HEK293T (cell line): ENCODE data around the gene KCTD11.
"Not testable (repeated sequence)": the region's sequence is repeated elsewhere in the genome, so short reads cannot be mapped to it uniquely, and the experiment has no call there.

Experiments
- CTCF ChIA-PET: fragments of 350-600 bp; formaldehyde crosslinking; extraction: SDS; loops from one replicate; lab custom pipeline; 2021; ENCODE audit warnings: antibody characterized with exemption, inconsistent platforms; lab: Yijun Ruan, JAX
- POLR2A ChIA-PET: fragments of 350-600 bp; formaldehyde crosslinking; extraction: SDS; loops from one replicate; lab custom pipeline; 2020; ENCODE audit warnings: antibody characterized with exemption, inconsistent platforms; lab: Yijun Ruan, JAX
- DNase-seq: peaks from one replicate; pipeline ENCODE4 v3.0.0; 2012; ENCODE audit warnings: mixed read lengths; ENCODE audit errors: extremely low spot score
- ARNT ChIP-seq: fragments of 450-650 bp; IDR thresholded peaks from 2 replicates; pipeline ENCODE4 v1.6.1; 2017; ENCODE audit warnings: mild to moderate bottlenecking
- BHLHE40 ChIP-seq: fragments of 450-650 bp; IDR thresholded peaks from 2 replicates; pipeline ENCODE4 v1.6.1; 2016; ENCODE audit warnings: mild to moderate bottlenecking, moderate library complexity, borderline replicate concordance
- CTBP1 ChIP-seq: fragments of 450-650 bp; IDR thresholded peaks from 2 replicates; pipeline ENCODE4 v1.6.1; 2016; ENCODE audit warnings: borderline replicate concordance
- ELF4 ChIP-seq: fragments of 450-650 bp; IDR thresholded peaks from 2 replicates; pipeline ENCODE4 v1.6.1; 2017; ENCODE audit warnings: antibody characterized with exemption
- FOXA1 ChIP-seq: fragments of 450-650 bp; IDR thresholded peaks from 2 replicates; pipeline ENCODE4 v1.6.1; 2016; ENCODE audit warnings: mild to moderate bottlenecking
- FOXK2 ChIP-seq: fragments of 450-650 bp; IDR thresholded peaks from 2 replicates; pipeline ENCODE4 v1.6.1; 2016; ENCODE audit warnings: mild to moderate bottlenecking
- FOXM1 ChIP-seq: fragments of 450-650 bp; IDR thresholded peaks from 2 replicates; pipeline ENCODE4 v1.6.1; 2017; ENCODE audit warnings: mild to moderate bottlenecking, borderline replicate concordance
- HDGF ChIP-seq: fragments of 450-650 bp; IDR thresholded peaks from 2 replicates; pipeline ENCODE4 v1.6.1; 2017; ENCODE audit warnings: antibody characterized with exemption, borderline replicate concordance
- L3MBTL2 ChIP-seq: fragments of 450-650 bp; conservative IDR thresholded peaks from 2 replicates; pipeline ENCODE4 v1.6.1; 2016; ENCODE audit warnings: mild to moderate bottlenecking
- LEF1 ChIP-seq: fragments of 450-650 bp; IDR thresholded peaks from 2 replicates; pipeline ENCODE4 v1.6.1; 2017; ENCODE audit warnings: mild to moderate bottlenecking, borderline replicate concordance
- NFRKB ChIP-seq: fragments of 450-650 bp; IDR thresholded peaks from 2 replicates; pipeline ENCODE4 v1.6.1; 2016; ENCODE audit warnings: mild to moderate bottlenecking, moderate library complexity
- SP1 ChIP-seq: fragments of 450-650 bp; IDR thresholded peaks from 2 replicates; pipeline ENCODE4 v1.6.1; 2017
- SUZ12 ChIP-seq: fragments of 450-650 bp; IDR thresholded peaks from 2 replicates; pipeline ENCODE4 v1.6.1; 2016; ENCODE audit warnings: mild to moderate bottlenecking
- TARDBP ChIP-seq: fragments of 450-650 bp; IDR thresholded peaks from 2 replicates; pipeline ENCODE4 v1.6.1; 2016
- ZNF384 ChIP-seq: fragments of 450-650 bp; IDR thresholded peaks from 2 replicates; pipeline ENCODE4 v1.6.1; 2016
- TF ChIP-seq, protein P1 (sequence below): fragments of 450-650 bp; IDR thresholded peaks from 2 replicates; pipeline ENCODE4 v1.6.1; 2016

Gene KCTD11

DNA sequence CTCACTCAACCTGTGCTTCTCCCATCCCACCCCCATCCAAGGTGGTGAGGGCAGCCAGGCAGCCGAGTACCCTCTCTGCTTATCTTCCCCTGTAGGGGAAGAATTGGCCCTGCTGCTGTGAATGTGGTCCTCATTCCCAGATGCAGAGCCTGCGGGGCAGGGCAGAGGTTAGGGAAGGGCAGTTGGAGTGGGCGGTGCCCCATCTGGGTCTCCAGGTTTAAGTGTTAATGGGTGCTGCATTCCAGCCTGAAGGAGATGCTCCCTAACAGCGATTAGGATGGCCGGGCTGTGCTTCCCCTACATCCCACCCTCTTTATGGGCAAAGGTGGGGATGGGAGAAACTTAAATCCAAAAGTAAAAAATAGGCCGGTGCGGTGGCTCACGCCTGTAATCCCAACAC, 15.1 kb downstream of the KCTD11 start:
- ChIA-PET CTCF (no interaction called here), POLR2A (no interaction called here)
- DNase-seq: no peak
- TF ChIP-seq HDGF (no peak), SP1 (no peak), ARNT (no peak)
- TF ChIP-seq, protein P1, sequence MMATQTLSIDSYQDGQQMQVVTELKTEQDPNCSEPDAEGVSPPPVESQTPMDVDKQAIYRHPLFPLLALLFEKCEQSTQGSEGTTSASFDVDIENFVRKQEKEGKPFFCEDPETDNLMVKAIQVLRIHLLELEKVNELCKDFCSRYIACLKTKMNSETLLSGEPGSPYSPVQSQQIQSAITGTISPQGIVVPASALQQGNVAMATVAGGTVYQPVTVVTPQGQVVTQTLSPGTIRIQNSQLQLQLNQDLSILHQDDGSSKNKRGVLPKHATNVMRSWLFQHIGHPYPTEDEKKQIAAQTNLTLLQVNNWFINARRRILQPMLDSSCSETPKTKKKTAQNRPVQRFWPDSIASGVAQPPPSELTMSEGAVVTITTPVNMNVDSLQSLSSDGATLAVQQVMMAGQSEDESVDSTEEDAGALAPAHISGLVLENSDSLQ: no peak

DNA sequence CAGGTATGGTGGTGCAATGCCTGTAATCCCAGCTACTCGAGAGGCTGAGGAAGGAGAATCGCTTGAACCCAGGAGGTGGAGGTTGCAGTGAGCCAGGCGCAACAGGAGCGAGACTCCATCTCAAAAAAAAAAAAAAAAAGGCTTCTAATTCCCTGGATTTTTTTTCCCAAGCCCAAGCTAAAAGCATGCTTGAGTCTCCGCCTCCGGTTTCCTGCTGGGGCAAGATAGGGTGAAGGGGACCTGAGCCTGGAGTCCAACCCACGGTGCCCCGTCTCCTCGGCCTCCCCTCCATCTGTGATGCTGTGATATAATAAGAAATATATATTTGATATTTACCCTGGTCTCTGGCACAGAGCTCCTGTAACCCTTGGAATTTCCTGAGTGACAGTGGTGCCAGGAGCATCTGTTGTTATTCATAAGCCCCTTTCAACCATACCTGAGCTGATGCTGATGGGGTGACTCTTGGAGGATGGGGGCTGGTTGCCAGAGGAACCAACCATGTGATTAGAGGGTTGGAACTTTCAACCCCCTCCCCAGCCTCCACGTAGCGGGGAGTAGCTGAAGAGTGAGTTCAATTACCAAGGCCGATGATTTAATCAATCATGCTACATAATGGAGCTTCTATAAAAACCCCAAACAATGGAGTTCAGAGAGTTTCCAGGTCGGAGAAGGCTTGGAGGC, 16.1 kb downstream of the KCTD11 start:
- TF ChIP-seq SUZ12 (no peak), HDGF (no peak), ZNF384 (no peak), FOXA1 (no peak), ELF4 (no peak), ARNT (no peak), TARDBP (no peak), CTBP1 (no peak), SP1 (no peak), LEF1 (no peak), BHLHE40 (no peak), NFRKB (no peak), FOXK2 (no peak)
- TF ChIP-seq, protein P1: no peak
- ChIA-PET POLR2A (no interaction called here), CTCF (no interaction called here)
- DNase-seq: no peak

DNA sequence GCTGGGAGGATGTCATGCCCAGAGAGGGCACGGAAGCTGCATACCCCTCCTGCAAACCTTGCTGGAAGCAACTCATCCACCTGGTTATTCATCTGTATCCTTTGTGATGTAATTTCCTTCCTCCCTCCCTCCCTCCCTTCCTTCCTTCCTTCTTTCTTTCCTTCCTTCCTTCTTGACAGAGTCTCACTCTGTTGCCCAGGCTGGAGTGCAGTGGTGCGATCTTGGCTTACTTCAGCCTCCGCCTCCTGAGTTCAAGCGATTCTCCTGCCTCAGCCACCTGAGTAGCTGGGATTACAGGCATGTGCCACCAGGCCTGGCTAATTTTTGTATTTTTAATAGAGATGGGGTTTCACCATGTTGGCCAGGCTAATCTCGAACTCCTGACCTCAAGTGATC, 16.6 kb downstream of the KCTD11 start:
- CTCF ChIA-PET, DNase-seq, POLR2A ChIA-PET: not testable (repeated sequence)

DNA sequence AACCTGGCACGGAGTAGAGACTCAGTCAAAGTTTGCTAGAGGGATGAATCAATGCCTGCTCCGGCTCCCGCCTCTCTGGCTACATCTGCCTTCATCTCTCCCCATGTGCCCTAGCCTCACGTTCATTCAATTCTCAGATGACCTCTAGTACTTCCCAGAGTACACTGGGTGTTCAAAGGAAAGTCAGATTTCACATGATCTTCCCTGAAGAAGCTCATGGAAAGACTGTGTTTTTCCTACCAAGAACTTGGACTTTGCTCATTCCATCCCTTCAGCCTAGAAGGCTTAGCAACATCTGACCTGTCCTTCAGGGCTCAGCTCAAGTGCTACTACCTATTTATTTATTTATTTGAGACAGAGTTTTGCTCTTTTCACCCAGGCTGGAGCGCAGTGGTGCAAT, 17.9 kb downstream of the KCTD11 start:
- CTCF ChIA-PET: interaction anchor here (1.2 kb wide), 1 partner anchor 14 kb away, joined by 5 read pairs; the partner anchor contains the start of gene TMEM95

DNA sequence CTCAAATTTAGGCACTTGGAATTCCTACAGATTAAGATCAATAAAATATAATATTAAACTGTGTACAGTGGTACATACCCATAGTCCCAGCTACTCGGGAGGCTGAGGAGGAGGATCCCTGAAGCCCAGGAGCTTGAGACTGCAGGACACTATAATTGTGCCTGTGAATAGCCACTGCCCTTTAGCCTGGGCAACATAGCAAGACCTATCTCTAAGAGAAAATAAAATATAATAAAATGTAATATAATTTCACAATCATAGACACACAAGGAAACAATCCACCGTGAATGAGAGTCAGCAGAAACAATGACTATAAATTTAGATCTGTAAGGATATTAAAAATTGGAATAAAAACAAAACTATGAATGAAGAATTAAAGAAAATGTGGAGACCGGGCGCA, 18.9 kb downstream of the KCTD11 start:
- TF ChIP-seq FOXM1: no peak
- no peak for TF ChIP-seq FOXK2
- no peak for TF ChIP-seq LEF1
- TF ChIP-seq ZNF384: no peak
- TF ChIP-seq TARDBP: no peak
- no peak for TF ChIP-seq ELF4
- no peak for TF ChIP-seq BHLHE40
- TF ChIP-seq L3MBTL2: no peak
- TF ChIP-seq CTBP1: no peak
- TF ChIP-seq HDGF: no peak
- no peak for DNase-seq
- CTCF ChIA-PET: no interaction called here
- POLR2A ChIA-PET: interaction anchor here (0.7 to 1.0 kb wide), 2 partner anchors 11 to 33 kb away, joined by 3 read pairs; partner anchors contain the start of gene TMEM256

More for the DNA sequence above, 17.9 kb downstream of the KCTD11 start:
- POLR2A ChIA-PET: interaction anchor here (1.0 kb wide), 1 partner anchor 34 kb away, joined by 3 read pairs; the partner anchor contains the start of gene TMEM256
- TF ChIP-seq SP1: no peak
- no peak for TF ChIP-seq NFRKB
- no peak for TF ChIP-seq TARDBP
- TF ChIP-seq FOXA1: no peak
- TF ChIP-seq CTBP1: no peak
- TF ChIP-seq ZNF384: no peak
- no peak for TF ChIP-seq FOXK2
- no peak for DNase-seq

DNA sequence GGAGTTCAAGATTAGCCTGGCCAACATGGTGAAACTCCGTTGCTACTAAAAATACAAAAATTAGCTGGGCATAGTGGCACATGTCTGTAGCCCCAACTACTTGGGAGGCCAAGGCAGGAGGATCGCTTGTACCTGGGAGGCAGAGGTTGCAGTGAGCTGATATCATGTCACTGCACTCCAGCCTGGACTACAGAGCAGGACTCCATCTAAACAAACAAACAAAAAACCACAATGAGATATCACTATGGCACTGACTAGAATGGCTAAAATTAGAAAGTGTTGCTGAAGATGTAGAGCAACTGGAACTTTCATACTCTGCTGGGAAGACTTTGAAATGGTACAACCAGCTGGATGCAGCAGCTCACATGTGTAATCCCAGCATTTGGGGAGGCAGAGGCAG, 22.4 kb downstream of the KCTD11 start:
- ChIA-PET CTCF (interaction anchor here (1.1 kb wide), 1 partner anchor 12 kb away, joined by 3 read pairs; no protein-coding TSS in a partner anchor), POLR2A (interaction anchor here (1.0 to 1.7 kb wide), 2 partner anchors 20 to 30 kb away, joined by 3 to 7 read pairs; partner anchors contain the start of genes PLSCR3 and TMEM256)
- TF ChIP-seq SUZ12: no peak
- TF ChIP-seq CTBP1: no peak
- no peak for TF ChIP-seq ARNT
- no peak for TF ChIP-seq NFRKB
- TF ChIP-seq ZNF384: no peak
- TF ChIP-seq FOXM1: no peak
- no peak for TF ChIP-seq SP1
- TF ChIP-seq BHLHE40: no peak
- TF ChIP-seq, protein P1: no peak
- DNase-seq: no peak

DNA sequence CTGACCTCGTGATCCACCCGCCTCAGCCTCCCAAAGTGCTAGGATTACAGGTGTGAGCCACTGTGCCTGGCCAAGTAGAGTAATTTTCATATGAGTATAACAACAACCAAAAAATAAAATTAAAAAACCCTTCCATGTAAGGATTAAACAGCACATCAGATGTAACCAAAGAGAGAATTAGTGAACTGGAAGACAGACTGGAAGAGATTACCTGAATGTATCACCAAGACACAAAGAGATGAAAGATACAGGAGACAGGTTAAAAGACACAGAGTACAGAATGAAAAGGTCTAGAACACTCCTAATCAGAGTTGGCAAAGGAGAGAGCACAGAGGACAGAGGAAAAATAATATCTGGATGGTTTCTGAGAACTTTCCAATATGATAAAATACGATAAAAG, 27.2 kb downstream of the KCTD11 start:
- POLR2A ChIA-PET: no interaction called here
- TF ChIP-seq ARNT (no peak), L3MBTL2 (no peak), NFRKB (no peak), CTBP1 (no peak), TARDBP (no peak), SUZ12 (no peak), BHLHE40 (no peak)
- no peak for DNase-seq
- CTCF ChIA-PET: no interaction called here
